Parathyroid adenoma (tissue), 2 donors: Measurements from ENCODE around the gene RNASE8.

Experiments used
- H2AFZ ChIP-seq: fragments of 300-600 bp; sonication (generic); one replicate; pipeline ENCODE4 v1.7.0; 2017; ENCODE audit warnings: antibody characterized with exemption, mild to moderate bottlenecking
- H3K27ac ChIP-seq: fragments of 300-600 bp; sonication (generic); one replicate; pipeline ENCODE4 v1.7.0; 2017
- H3K27me3 ChIP-seq: fragments of 300-600 bp; sonication (generic); one replicate; pipeline ENCODE4 v1.7.0; 2017; ENCODE audit warnings: low read length; ENCODE audit not compliant: control insufficient read depth, insufficient read depth
- H3K36me3 ChIP-seq: fragments of 300-600 bp; sonication (generic); one replicate; pipeline ENCODE4 v1.7.0; 2017; ENCODE audit warnings: low read length; ENCODE audit not compliant: control insufficient read depth, insufficient read depth
- H3K4me1 ChIP-seq: fragments of 300-600 bp; sonication (generic); one replicate; pipeline ENCODE4 v1.7.0; 2017; ENCODE audit warnings: control low read depth
- H3K4me2 ChIP-seq: fragments of 300-600 bp; sonication (generic); one replicate; pipeline ENCODE4 v1.7.0; 2017; ENCODE audit warnings: low read length
- H3K4me3 ChIP-seq: fragments of 300-600 bp; sonication (generic); one replicate; pipeline ENCODE4 v1.7.0; 2017; ENCODE audit warnings: low read depth, low read length
- H3K79me2 ChIP-seq: fragments of 300-600 bp; sonication (generic); one replicate; pipeline ENCODE4 v1.7.0; 2017; ENCODE audit warnings: control low read depth
- H3K9ac ChIP-seq: fragments of 300-600 bp; sonication (generic); one replicate; pipeline ENCODE4 v1.7.0; 2017; ENCODE audit warnings: mild to moderate bottlenecking
- H3K9me3 ChIP-seq: fragments of 300-600 bp; sonication (generic); one replicate; pipeline ENCODE4 v1.7.0; 2017; ENCODE audit warnings: low read length; ENCODE audit not compliant: control insufficient read depth
- CTCF ChIP-seq: fragments of 300-600 bp; sonication (generic); IDR thresholded peaks from one replicate; pipeline ENCODE4 v1.7.0; 2017; ENCODE audit warnings: antibody characterized with exemption, mild to moderate bottlenecking
- donor health status: primary hyperparathyroidism.

RNASE8 gene

GRCh38 chr14:21068521-21069387, 11.1 kb downstream of the RNASE8 start:
- Histone ChIP-seq H3K4me3 (peak overlapping the region; percentile 4), H2AFZ (peak overlapping the region; percentile 94), H3K79me2 (peaks cover 2% of the 10 kb centered on the region), H3K4me2 (peak overlapping the region; percentile 96), H3K4me1 (peaks cover 25% of the 10 kb centered on the region), H3K27ac (peak overlapping the region; percentile 61), H3K9me3 (no peaks in the 10 kb centered on the region), H3K36me3 (no peaks in the 10 kb centered on the region), H3K27me3 (no peaks in the 10 kb centered on the region), H3K9ac (no peak overlapping the region)
- peak; percentile 79 for TF ChIP-seq CTCF

DNA sequence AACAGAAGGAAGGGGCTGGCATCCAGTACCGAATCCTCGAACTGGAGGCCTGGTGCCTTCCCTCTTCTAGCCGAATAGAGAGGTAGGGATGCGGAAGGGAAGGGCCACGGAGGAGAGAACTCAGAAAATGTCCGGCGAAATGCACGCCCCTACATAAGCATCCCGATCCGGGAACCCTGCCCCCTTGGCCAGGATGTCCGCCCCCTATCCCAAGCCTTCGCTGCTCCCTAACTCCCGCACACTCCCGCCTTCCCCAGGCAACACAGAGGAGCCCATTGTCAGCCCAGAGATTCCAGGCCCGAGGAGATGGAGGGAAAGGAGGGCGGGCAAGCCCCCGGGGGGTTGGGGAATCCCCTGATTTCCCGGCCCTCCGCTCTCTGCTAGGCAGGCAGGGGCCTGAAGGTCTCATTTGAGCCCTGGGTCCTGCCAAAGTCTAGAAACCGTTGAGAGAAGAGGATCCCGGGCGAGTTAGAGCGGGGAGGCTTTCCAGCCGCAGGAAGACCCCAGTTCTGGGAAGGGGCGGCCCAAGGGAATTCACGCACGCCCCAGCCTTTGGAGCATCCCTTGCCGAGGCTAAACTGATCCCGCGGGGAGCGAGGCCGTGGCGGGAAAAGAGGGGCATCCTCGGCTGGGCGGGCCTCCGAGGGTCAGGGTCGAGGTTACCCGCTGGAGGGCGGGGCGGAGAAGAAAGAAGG, 11.9 kb downstream of the RNASE8 start:
- TF ChIP-seq CTCF = no peak
- H3K4me2 ChIP-seq = peak overlapping the region; percentile 96
- peaks cover 25% of the 10 kb centered on the region for H3K4me1 ChIP-seq
- peak overlapping the region; percentile 94 for H2AFZ ChIP-seq
- no peaks in the 10 kb centered on the region for H3K36me3 ChIP-seq
- no peaks in the 10 kb centered on the region for H3K27me3 ChIP-seq
- no peaks in the 10 kb centered on the region for H3K9me3 ChIP-seq
- no peak overlapping the region for H3K9ac ChIP-seq
- H3K4me3 ChIP-seq = peak overlapping the region; percentile 50
- peaks cover 4% of the 10 kb centered on the region for H3K79me2 ChIP-seq
- H3K27ac ChIP-seq = peak overlapping the region; percentile 61

DNA sequence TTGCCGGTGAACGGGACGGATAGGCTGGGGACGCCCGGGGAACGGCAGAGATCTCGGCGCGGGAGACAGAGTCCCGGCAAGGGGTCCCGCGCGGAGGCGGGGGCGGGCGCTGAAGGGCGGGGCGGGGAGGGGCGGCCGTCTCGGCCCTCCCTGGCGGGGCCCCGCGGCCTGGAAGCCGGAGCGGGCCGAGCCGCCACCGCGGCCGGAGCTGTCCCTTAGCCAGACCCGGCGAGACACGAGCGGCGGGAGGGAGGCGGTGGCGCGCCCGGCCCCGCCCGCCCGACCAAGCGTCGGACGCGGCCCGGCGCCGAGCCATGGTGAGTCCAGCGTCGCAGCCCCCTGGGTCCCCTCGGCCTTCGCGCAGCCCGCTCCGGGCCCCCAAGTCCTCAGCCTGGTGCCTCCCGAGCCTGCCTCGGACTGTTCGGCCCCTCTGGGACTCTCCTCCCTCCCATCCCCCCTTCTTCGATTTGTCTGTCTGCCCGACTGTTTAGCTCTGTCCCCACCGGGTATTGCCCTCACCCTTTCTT, 12.5 kb downstream of the RNASE8 start, which contains the start of gene ARHGEF40:
Gene ARHGEF40 (plus strand): TSS at position 222 of the 527 bp plus-strand sequence. CDS start 93 bp downstream, at position 315.
- peak within 1 kb of the TSS; percentile 94 for H2AFZ ChIP-seq
- H3K36me3 ChIP-seq = no peaks in the 10 kb centered on the region
- H3K79me2 ChIP-seq = peaks cover 6% of the 10 kb centered on the region
- no peak for TF ChIP-seq CTCF
- no peak within 1 kb of the TSS for H3K9ac ChIP-seq
- H3K4me1 ChIP-seq = peaks cover 25% of the 10 kb centered on the region
- H3K27ac ChIP-seq = peak within 1 kb of the TSS; percentile 75
- peak within 1 kb of the TSS; percentile 94 for H3K4me3 ChIP-seq
- H3K27me3 ChIP-seq = no peaks in the 10 kb centered on the region
- no peaks in the 10 kb centered on the region for H3K9me3 ChIP-seq
- peak within 1 kb of the TSS; percentile 96 for H3K4me2 ChIP-seq

GRCh38 chr14:21070610-21071224, 13.1 kb downstream of the RNASE8 start:
- peaks cover 6% of the 10 kb centered on the region for H3K79me2 ChIP-seq

More at GRCh38 chr14:21070610-21071224, 13.1 kb downstream of the RNASE8 start:
- no peaks in the 10 kb centered on the region for H3K27me3 ChIP-seq
- H3K9ac ChIP-seq = no peak overlapping the region
- H2AFZ ChIP-seq = peak overlapping the region; percentile 69
- TF ChIP-seq CTCF = peak; percentile 9
- peaks cover 26% of the 10 kb centered on the region for H3K4me1 ChIP-seq
- peak overlapping the region; percentile 94 for H3K4me3 ChIP-seq
- no peaks in the 10 kb centered on the region for H3K36me3 ChIP-seq
- no peaks in the 10 kb centered on the region for H3K9me3 ChIP-seq
- H3K4me2 ChIP-seq = peak overlapping the region; percentile 96
- H3K27ac ChIP-seq = peak overlapping the region; percentile 75
